ENCODE measurements around the gene INIP.

The INIP gene

DNA sequence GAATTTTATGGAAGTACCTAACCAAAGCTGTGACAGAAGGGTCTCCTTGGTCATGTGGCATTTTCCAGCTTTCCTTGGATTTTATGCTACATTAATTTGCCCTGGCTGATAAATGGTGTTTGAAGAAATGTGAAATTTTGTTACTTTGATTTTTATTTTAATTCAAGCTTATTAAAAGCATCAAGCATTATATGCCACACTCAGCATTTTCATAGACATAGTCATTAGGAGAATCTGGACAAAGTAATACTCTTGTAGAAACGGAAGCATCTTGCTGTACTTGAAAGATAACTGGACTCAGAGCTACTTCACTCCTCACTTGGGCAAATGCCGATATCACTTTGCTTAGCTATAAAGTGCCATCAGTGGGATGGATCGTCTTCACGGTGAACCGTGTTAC is 54.2 kb downstream of the INIP start:
- no peak for TF ChIP-seq EZH2 (optimal IDR thresholded peaks at IDR 0.05; ENCODE audit: low read depth, low read length)
- TF ChIP-seq EZH2phosphoT487 (IDR thresholded peaks at IDR 0.05; ENCODE audit: low read length): no peak
- TF ChIP-seq, protein P1, sequence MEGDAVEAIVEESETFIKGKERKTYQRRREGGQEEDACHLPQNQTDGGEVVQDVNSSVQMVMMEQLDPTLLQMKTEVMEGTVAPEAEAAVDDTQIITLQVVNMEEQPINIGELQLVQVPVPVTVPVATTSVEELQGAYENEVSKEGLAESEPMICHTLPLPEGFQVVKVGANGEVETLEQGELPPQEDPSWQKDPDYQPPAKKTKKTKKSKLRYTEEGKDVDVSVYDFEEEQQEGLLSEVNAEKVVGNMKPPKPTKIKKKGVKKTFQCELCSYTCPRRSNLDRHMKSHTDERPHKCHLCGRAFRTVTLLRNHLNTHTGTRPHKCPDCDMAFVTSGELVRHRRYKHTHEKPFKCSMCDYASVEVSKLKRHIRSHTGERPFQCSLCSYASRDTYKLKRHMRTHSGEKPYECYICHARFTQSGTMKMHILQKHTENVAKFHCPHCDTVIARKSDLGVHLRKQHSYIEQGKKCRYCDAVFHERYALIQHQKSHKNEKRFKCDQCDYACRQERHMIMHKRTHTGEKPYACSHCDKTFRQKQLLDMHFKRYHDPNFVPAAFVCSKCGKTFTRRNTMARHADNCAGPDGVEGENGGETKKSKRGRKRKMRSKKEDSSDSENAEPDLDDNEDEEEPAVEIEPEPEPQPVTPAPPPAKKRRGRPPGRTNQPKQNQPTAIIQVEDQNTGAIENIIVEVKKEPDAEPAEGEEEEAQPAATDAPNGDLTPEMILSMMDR (IDR thresholded peaks at IDR 0.05; ENCODE audit: low read length): no peak
- H3K36me3 ChIP-seq (replicated peaks; ENCODE audit: insufficient read depth, low read length): no peaks in the 10 kb centered on the region
- no peak for DNase-seq

DNA sequence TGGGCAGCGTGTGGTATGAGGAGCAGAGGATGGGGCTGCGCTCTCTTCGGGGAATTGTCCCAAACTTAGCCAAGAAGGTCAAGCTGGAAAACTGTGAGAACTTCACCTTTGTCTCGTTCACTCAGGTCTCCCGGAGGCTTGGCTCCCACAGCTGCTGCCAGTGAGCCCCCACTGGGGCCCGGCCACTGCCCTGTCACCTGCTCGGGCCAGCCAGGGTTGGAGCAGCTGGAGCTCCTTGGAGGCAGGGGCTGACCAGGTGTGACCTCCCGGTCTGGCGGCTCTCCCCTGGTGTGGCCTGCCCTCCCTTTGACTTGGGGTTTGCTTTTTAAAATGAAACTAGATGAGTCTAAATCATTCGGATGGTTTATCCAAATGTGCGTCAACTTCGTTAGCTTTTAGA is 58.0 kb downstream of the INIP start:
- H3K4me2 ChIP-seq (ENCODE audit: low read depth, low read length): no peak overlapping the region
- no peak for TF ChIP-seq EZH2phosphoT487 (IDR thresholded peaks at IDR 0.05; ENCODE audit: low read length)
- TF ChIP-seq, protein P1 (IDR thresholded peaks at IDR 0.05; ENCODE audit: low read length): no peak
- no peak for TF ChIP-seq EZH2 (optimal IDR thresholded peaks at IDR 0.05; ENCODE audit: low read depth, low read length)
- no peaks in the 10 kb centered on the region for H4K20me1 ChIP-seq (ENCODE audit: insufficient read depth, low read length)
- H3K9me3 ChIP-seq (replicated peaks; ENCODE audit: insufficient read depth, low read length): no peaks in the 10 kb centered on the region
- H3K79me2 ChIP-seq (ENCODE audit: low read length): no peaks in the 10 kb centered on the region
- H3K9ac ChIP-seq (ENCODE audit: low read length): no peak overlapping the region
- no peak overlapping the region for H2AFZ ChIP-seq (ENCODE audit: low read length)
- H3K4me3 ChIP-seq (ENCODE audit: low read length): no peak overlapping the region
- no peaks in the 10 kb centered on the region for H3F3A ChIP-seq (ENCODE audit: insufficient read depth, low read length)
- H3K27me3 ChIP-seq (replicated peaks; ENCODE audit: insufficient read depth, low read length): no peaks in the 10 kb centered on the region
- no peaks in the 10 kb centered on the region for H3K9me2 ChIP-seq (replicated peaks; ENCODE audit: insufficient read depth, low read length)
- H3K4me1 ChIP-seq (ENCODE audit: low read length): no peaks in the 10 kb centered on the region
- no peak overlapping the region for H3K27ac ChIP-seq (ENCODE audit: low read length)
- H3K36me3 ChIP-seq (replicated peaks; ENCODE audit: insufficient read depth, low read length): no peaks in the 10 kb centered on the region
- DNase-seq: no peak

More for the DNA sequence above, 54.2 kb downstream of the INIP start:
- no peaks in the 10 kb centered on the region for H4K20me1 ChIP-seq (ENCODE audit: insufficient read depth, low read length)
- no peak overlapping the region for H3K4me3 ChIP-seq (ENCODE audit: low read length)
- H3K4me1 ChIP-seq (ENCODE audit: low read length): no peaks in the 10 kb centered on the region
- H3K9ac ChIP-seq (ENCODE audit: low read length): no peak overlapping the region
- no peak overlapping the region for H3K27ac ChIP-seq (ENCODE audit: low read length)
- no peaks in the 10 kb centered on the region for H3K79me2 ChIP-seq (ENCODE audit: low read length)
- no peaks in the 10 kb centered on the region for H3K9me2 ChIP-seq (replicated peaks; ENCODE audit: insufficient read depth, low read length)
- H3K27me3 ChIP-seq (replicated peaks; ENCODE audit: insufficient read depth, low read length): no peaks in the 10 kb centered on the region
- H3F3A ChIP-seq (ENCODE audit: insufficient read depth, low read length): no peaks in the 10 kb centered on the region
- no peak overlapping the region for H2AFZ ChIP-seq (ENCODE audit: low read length)
- no peak overlapping the region for H3K4me2 ChIP-seq (ENCODE audit: low read depth, low read length)
- H3K9me3 ChIP-seq (replicated peaks; ENCODE audit: insufficient read depth, low read length): no peaks in the 10 kb centered on the region

DNA sequence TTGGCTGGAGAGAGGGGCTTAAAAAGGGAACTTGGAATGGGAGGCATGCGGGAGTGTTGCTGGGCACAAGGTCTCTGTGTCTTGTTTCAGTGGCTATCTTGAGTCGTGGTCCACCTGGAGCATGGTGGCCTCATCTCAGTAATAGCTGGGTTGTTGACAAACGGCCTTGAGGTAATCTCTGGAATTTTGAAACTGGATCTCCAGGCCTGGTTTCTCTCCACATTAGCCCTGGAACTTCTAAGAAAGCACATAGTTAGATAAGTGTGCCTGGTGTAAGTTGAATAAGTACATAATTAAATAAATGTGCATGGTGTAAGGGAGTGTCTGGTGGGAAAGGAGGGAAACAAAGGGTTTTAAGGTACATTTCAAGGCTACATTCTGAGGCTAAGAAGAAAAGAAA is 62.2 kb downstream of the INIP start:
- no peaks in the 10 kb centered on the region for H3K9me2 ChIP-seq (replicated peaks; ENCODE audit: insufficient read depth, low read length)
- no peak for TF ChIP-seq EZH2phosphoT487 (IDR thresholded peaks at IDR 0.05; ENCODE audit: low read length)
- no peak for TF ChIP-seq EZH2 (optimal IDR thresholded peaks at IDR 0.05; ENCODE audit: low read depth, low read length)
- TF ChIP-seq, protein P1 (IDR thresholded peaks at IDR 0.05; ENCODE audit: low read length): no peak
- no peak overlapping the region for H3K27ac ChIP-seq (ENCODE audit: low read length)
- H3K27me3 ChIP-seq (replicated peaks; ENCODE audit: insufficient read depth, low read length): no peaks in the 10 kb centered on the region
- no peaks in the 10 kb centered on the region for H4K20me1 ChIP-seq (ENCODE audit: insufficient read depth, low read length)
- no peaks in the 10 kb centered on the region for H3K4me1 ChIP-seq (ENCODE audit: low read length)
- H3K4me2 ChIP-seq (ENCODE audit: low read depth, low read length): no peak overlapping the region
- H3K79me2 ChIP-seq (ENCODE audit: low read length): no peaks in the 10 kb centered on the region
- no peak overlapping the region for H3K4me3 ChIP-seq (ENCODE audit: low read length)
- H3K9me3 ChIP-seq (replicated peaks; ENCODE audit: insufficient read depth, low read length): no peaks in the 10 kb centered on the region
- H3F3A ChIP-seq (ENCODE audit: insufficient read depth, low read length): no peaks in the 10 kb centered on the region
- no peak for DNase-seq
- no peak overlapping the region for H2AFZ ChIP-seq (ENCODE audit: low read length)
- no peaks in the 10 kb centered on the region for H3K36me3 ChIP-seq (replicated peaks; ENCODE audit: insufficient read depth, low read length)
- H3K9ac ChIP-seq (ENCODE audit: low read length): no peak overlapping the region

All from MM.1S (cell line).